ENCODE data around the gene SNTG2.
"Not testable (repeated sequence)": the region's sequence is repeated elsewhere in the genome, so short reads cannot be mapped to it uniquely, and the experiment has no call there.

The SNTG2 gene

DNA sequence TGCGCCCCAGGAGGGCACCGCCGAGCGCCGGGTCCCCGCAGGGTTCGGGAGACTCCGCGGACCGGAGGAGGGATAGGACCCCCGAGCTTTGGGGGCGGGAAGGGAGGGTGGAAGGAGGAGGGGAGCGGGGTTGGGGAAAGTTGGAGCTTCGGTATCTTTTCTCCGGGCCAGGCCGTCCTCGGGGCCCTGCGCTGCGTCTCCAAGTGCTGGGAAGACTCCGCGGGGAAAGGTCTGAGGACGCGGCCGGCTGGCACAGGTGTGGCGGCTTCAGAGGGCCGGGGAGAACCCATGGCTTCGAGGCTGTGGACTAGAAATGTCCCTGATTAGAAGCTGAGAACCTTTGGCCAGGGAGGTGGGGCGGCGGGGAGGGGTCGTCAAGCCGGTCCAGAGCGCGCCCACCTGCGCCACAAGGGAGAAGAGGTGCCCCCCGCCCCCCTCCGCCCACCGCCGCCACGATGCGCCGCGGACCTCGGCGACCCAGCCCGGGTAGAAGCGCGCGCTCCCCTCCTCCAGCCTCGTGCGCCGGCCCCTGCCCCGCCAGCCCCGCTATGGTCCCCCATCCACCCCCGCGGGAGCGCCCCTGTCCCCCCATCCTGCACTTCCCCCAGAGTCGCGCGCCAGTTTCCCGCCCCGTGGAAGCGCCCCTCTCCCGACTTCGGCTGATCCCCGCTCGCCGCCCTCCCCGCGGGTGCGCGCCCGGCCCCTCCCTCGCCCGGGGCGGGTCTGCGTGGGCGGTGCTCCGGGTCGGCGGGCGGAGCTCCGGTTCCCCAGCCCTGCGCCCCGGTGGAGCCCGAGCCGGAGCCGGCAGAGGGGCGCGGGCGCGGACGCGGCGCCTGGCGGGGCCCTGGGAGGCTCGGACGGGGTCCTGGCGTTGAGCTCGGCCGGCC, at the start of gene SNTG2:
SNTG2 (plus strand) TSS at position 770 of the 887 bp plus-strand sequence. CDS start 148 bp downstream, outside the sequence.
- no peak for DNase-seq

DNA sequence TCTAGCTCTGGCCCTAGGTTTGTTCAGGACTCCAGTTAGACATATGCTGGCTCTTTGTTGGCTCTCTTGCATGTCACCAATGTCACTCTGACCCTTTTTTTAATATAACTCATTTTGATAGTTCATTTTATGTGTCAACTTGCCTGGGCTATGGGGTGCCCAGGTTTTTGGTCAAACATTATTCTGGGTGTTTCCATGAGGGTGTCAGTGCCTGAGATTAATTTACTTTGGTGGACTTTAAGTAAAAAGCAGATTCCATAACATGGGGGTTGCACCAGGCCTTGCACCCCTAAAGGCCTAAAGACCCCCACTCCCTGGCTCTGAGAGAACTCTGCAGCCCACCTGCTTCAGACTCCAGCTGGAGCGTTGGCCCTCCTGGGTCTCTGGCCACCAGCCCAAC, 48.1 kb upstream of the SNTG2 start:
- DNase-seq = no peak

- no peak for DNase-seq
Measured at GRCh38 chr2:903223-903900, 47.3 kb upstream of the SNTG2 start.

DNA sequence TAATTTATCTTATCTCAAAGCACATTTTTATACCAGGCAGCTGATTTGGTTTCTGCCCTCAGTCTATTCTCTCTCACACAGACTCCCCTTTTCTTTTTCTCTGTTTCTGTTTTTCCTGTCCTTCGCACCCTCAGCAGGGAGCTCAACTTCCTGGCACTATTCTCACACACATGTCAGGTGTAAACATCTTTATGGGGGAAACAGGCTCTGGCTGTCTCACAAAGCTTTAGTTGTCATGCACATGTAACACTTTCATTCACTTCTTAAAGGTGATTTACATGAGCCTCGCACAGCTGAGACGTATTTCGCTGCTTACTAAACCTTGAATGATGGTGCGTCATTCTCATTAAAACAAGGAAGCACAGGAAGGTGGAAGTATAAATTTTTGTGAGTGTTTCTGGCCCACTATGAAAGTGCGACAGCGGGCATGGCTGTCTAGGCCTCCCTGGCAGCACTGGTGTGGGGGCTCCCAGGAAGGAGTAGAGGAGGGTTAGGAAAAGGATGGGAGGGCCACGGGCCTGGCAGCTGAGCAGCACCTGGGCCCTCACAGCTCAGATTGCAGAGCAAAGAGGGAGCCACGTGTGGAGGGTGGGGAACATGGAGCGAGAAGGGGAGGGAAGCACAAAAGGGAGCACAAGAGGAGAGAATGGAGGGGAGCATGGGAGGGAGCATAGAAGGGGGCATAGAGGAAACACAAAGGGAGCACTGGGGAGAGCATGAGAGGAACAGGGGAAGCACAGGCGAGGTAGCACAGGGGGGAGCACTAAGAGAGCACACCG, 46.2 kb upstream of the SNTG2 start:
- no peak for DNase-seq

DNA sequence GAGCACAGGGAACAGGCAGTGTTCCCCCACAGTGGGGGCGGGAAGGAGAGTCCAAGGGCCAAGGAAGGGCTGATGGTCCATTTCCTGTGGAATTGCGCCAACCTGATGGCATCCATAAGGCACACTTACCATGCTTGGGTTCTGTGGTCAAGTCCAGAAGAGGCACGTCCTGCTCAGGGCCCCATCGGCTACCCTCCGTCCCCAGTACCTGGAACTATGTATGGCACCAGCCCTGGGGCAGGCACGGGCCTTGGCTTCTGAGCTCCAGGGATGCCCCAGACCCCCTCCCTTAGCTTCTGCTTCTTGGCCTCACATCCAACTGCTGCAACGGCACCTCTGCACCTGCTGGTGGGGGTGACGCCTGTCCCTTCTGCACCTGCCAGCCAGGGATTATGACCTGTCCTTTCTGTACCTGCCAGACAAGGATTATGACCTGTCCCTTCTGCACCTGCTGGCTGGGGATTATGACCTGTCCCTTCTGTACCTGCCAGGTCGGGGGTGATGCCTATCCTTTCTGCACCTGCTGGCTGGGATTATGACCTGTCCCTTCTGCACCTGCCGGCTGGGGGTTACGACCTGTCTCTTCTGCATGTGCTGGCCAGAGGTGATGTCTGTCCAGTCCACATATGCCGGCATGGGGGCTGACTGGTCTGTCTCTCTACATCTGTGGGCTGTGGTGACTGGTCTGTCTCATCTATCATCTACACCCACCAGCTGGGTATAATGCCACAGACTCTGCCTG, 45.4 kb upstream of the SNTG2 start:
- no peak for DNase-seq

DNA sequence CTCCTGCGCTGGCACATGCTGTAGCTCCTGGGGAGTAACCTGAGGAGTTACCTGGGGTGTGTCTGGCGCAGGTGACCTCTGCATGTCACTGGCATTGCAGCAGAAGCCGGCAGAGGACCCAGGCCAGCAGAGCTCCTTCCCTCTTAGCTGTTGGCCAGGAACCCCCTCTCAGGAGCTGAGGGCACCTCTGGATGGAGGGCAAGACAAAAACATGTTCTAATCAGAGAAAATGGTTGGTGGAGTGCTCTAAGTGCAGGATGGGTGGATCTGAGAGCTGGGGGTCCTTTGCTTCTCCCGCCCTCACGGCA, 44.9 kb upstream of the SNTG2 start:
- no peak for DNase-seq

- no peak for DNase-seq
Measured at GRCh38 chr2:907706-908105, 42.9 kb upstream of the SNTG2 start.

DNA sequence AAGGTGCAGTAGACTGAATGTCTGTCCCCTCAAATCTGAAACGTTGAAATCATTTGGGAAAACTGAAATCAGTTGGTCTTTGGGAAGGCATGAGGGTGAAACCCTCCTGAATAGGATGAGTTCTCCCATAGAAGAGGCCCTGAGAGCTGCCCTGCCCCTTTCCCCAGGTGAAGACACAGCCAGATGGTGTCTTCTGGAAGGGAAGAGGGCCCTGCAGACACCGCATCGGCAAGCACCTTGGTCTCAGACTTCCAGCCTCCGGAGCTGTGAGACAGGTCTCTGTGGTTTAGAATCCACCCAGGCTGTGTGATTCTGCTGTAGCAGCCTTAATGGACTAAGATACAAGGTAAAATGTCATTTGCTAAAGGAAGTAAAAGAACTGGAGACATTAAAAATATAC, 42.1 kb upstream of the SNTG2 start:
- no peak for DNase-seq

DNA sequence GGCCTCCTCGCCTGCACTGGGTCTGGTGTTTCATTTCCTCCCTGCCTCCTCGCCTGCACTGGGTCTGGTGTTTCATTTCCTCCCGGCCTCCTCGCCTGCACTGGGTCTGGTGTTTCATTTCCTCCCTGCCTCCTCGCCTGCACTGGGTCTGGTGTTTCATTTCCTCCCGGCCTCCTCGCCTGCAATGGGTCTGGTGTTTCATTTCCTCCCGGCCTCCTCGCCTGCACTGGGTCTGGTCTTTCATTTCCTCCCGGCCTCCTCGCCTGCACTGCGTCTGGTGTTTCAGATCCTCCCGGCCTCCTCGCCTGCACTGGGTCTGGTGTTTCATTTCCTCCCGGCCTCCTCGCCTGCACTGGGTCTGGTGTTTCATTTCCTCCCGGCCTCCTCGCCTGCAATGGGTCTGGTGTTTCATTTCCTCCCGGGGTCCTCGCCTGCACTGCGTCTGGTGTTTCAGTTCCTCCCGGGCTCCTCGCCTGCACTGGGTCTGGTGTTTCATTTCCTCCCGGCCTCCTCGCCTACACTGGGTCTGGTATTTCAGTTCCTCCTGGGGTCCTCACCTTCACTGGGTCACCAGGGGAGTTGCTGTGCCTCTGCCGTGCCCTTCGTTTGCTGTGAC, 40.8 kb upstream of the SNTG2 start:
- DNase-seq = not testable (repeated sequence)

DNA sequence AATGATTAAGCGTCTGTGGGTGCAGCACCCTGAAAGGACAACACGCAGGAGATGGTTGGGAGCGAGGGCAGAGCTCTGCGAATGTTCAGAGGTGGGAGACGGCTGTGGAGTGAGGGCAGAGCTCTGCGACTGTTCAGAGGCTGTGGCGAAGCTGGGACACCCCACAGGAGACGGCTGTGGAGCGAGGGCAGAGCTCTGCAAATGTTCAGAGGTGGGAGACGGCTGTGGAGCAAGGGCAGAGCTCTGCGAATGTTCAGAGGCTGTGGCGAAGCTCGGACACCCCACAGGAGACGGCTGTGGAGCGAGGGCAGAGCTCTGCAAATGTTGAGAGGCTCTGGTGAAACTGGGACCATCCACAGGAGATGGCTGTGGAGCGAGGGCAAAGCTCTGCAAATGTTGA, 40.0 kb upstream of the SNTG2 start:
- no peak for DNase-seq

DNA sequence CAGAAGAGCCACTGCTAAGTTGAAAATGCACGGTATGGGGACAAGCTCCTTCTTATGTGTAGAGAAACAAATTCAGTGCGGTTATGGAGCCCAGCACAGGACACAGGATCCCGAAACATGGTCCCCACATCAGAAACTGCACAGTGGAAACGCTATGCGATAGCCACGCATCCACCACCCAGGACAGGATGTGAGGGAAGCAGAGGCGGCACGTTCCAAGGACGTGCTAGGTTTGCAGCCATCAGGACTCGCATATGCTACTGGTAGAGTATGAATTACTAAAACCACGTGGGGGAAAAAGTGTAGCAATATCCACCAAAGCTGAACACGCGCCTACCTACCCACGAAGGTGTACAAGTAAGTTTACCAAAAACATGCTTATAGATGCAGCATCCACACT, 34.7 kb upstream of the SNTG2 start:
- DNase-seq = no peak

DNA sequence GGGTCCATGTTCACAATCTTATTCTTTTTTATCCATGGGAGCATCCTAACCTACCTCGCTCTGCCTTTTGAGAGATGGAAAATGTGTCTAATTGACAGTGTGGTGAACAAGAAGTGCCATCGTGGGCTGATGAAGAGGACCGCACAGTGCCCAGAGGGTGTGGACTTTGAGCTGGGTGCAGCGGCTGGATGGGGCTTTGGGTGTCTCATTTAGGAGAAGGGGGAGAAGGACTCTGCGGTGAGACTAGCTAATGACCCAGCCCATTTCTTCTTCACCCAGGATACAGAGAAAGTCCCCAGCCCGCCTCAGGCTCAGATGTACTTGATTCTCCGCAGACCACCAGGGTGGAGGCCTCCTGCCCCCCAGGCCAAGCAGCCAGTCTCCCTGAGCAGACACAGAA, 33.7 kb upstream of the SNTG2 start:
- DNase-seq = no peak

DNA sequence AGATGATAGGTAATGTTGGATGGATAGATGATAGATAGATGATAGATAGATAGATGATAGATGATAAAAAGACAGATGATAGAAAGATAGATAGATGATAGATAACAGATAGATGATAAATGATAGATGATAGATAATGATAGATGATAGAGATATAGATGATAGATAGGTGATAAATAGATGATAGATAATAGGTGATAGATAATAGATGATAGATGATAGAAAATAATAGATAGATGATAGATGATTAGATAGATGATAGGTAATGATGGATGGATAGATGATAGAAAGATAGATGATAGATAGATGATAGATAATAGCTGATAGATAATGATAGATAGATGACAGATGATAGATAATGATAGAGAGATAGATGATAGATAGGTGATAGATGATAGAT, 31.0 kb upstream of the SNTG2 start:
- DNase-seq = no peak

GRCh38 chr2:920573-920972, 30.1 kb upstream of the SNTG2 start:
- no peak for DNase-seq

GRCh38 chr2:920999-921398, 29.6 kb upstream of the SNTG2 start:
- no peak for DNase-seq

DNA sequence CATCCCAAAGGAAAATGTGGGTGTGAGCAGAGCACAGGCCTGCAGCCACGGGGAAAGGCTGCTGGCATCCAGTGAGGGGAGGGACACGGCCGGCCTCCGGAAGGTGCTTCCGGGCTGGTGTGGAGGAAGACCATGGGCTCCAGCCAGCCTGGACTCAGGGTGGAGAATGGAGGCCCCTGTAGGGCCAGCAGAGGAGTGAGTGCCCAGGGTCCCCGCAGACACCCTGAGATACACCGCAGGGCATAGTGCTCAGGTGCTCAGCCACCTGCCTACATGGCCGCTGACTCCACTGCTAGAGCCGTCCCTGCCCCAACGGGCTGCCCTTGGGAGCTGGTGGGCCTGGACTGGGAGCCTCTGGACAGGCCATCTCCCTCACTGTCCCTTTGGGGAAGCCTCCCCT, 28.5 kb upstream of the SNTG2 start:
- no peak for DNase-seq

GRCh38 chr2:923832-924601, 26.6 kb upstream of the SNTG2 start:
- DNase-seq = no peak

DNA sequence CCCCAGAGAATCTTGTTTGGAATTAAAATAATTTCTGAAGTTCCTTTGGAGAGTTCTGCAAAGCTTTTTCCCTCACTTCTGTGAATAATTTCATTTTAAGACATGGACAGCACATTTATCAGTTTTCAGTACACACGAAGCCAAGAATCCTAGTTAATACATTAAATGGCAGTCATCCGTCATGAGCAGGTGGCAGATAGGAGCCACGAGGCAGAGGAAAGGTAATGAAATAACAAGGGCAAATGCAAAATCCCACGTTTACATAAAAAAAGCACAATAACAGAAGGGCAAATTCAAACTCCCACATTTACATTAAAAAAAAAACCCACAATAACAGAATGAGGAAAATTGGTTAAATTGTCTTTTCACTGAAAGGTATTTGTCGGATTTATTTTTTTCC, 25.9 kb upstream of the SNTG2 start:
- no peak for DNase-seq

GRCh38 chr2:925309-925708, 25.3 kb upstream of the SNTG2 start:
- no peak for DNase-seq

- DNase-seq = no peak
Measured at GRCh38 chr2:925711-926110, 24.9 kb upstream of the SNTG2 start.

GRCh38 chr2:926259-926793, 24.3 kb upstream of the SNTG2 start:
- DNase-seq = no peak

GRCh38 chr2:926896-927295, 23.8 kb upstream of the SNTG2 start:
- DNase-seq = no peak
